ENCODE results near the gene CYP21A2.
"Not testable (repeated sequence)": the region's sequence is repeated elsewhere in the genome, so short reads cannot be mapped to it uniquely, and the experiment has no call there.

DNA sequence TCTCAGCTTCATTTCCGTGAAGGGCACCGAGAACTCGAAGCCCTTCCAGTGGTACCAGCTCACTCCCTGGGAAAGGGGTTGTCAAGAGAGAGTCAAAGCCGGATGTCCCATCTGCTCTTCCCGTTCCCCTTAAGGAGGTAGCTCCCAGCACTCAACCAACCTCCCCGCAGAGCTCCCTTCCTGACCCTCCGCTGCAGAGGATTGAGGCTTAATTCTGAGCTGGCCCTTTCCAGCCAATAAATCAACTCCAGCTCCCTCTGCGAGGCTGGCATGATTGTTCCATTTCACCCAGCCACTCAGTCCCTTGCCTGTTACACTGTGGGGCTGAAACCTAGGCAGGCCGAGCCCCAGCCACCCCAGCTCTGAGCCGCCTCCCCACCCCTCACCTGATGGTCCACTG lies 3.2 kb downstream of the CYP21A2 start:
- TF ChIP-seq, protein P1, sequence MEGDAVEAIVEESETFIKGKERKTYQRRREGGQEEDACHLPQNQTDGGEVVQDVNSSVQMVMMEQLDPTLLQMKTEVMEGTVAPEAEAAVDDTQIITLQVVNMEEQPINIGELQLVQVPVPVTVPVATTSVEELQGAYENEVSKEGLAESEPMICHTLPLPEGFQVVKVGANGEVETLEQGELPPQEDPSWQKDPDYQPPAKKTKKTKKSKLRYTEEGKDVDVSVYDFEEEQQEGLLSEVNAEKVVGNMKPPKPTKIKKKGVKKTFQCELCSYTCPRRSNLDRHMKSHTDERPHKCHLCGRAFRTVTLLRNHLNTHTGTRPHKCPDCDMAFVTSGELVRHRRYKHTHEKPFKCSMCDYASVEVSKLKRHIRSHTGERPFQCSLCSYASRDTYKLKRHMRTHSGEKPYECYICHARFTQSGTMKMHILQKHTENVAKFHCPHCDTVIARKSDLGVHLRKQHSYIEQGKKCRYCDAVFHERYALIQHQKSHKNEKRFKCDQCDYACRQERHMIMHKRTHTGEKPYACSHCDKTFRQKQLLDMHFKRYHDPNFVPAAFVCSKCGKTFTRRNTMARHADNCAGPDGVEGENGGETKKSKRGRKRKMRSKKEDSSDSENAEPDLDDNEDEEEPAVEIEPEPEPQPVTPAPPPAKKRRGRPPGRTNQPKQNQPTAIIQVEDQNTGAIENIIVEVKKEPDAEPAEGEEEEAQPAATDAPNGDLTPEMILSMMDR (IDR thresholded peaks at IDR 0.05; ENCODE audit: low read depth, low read length), result not testable (repeated sequence)
- TF ChIP-seq POLR2A (IDR thresholded peaks at IDR 0.05; ENCODE audit: extremely low read depth, insufficient read length), result not testable (repeated sequence)
